Vagina (tissue), 2 donors: ENCODE measurements around the gene CCDC150. TPM values are rescaled to one million over a fixed set of nuclear protein-coding genes. Genes with fewer than 3 reads are reported as not detected.
"Not testable (repeated sequence)": the region's sequence is repeated elsewhere in the genome, so short reads cannot be mapped to it uniquely, and the experiment has no call there.

Source experiments
- DNase-seq, 2 donors: peaks; one replicate each; pipeline ENCODE4 v3.0.0-alpha.2; 2017; ENCODE audit errors: extremely low spot score in 2 of 2
- H3K27ac ChIP-seq: fragments of 200-600 bp; sonication (generic); one replicate; pipeline ENCODE4 v1.5.1; 2019
- H3K27me3 ChIP-seq: fragments of 200-600 bp; sonication (generic); one replicate; pipeline ENCODE4 v1.5.1; 2019
- H3K36me3 ChIP-seq, 2 donors: fragments of 200-600 bp; sonication (generic); one replicate each; pipeline ENCODE4 v1.5.1; 2017 to 2019
- H3K4me1 ChIP-seq: fragments of 200-600 bp; sonication (generic); one replicate; pipeline ENCODE4 v1.5.1; 2019
- H3K4me3 ChIP-seq, 2 donors: fragments of 200-600 bp; sonication (generic); 1 replicate in 1 of 2; 2 replicates in 1 of 2; pipeline ENCODE4 v1.5.1; 2016 to 2019
- H3K9me3 ChIP-seq: fragments of 200-600 bp; sonication (generic); one replicate; pipeline ENCODE4 v1.5.1; 2019
- CTCF ChIP-seq, 3 experiments: fragments of 450-650 bp in 2 of 3; fragments of 200-600 bp in 1 of 3; sonication (generic) in 1 of 3; IDR thresholded peaks; one replicate each; pipeline ENCODE4 v1.5.1; 2017 to 2019; ENCODE audit warnings: antibody characterized with exemption in 3 of 3, mild to moderate bottlenecking in 2 of 3, moderate library complexity in 2 of 3
- POLR2A ChIP-seq, 2 donors: fragments of 450-650 bp; IDR thresholded peaks; one replicate each; pipeline ENCODE4 v1.6.1; 2017; ENCODE audit warnings: antibody characterized with exemption in 2 of 2, mild to moderate bottlenecking in 2 of 2, moderate library complexity in 2 of 2
- POLR2AphosphoS5 ChIP-seq, 2 donors: sonication (generic); formaldehyde crosslinking; IDR thresholded peaks; one replicate each; pipeline ENCODE4 v1.9.0; 2017; ENCODE audit warnings: antibody characterized with exemption in 2 of 2, mild to moderate bottlenecking in 2 of 2, low read depth in 1 of 2; ENCODE audit not compliant: insufficient read depth in 1 of 2
- intact Hi-C: fragments of 100-400 bp; cut with DNase I; formaldehyde crosslinking; loops from one replicate; pipeline ENCODE4 v1.15.1; 2023
- total RNA-seq: library from RNA; depleted of rRNA; stranded (reverse); fragments of >200 nt; gene quantifications from one replicate; pipeline ENCODE4 v1.2.3, GENCODE V29; 2016

Gene CCDC150
- total RNA-seq, 1 donor from 2014 or later: 3.9 TPM

GRCh38 chr2:196679368-196679767 is 39.9 kb downstream of the CCDC150 start:
- Histone ChIP-seq H3K9me3 (no peaks in the 10 kb centered on the region), H3K4me3 (no peak overlapping the region), H3K27me3 (no peaks in the 10 kb centered on the region), H3K27ac (no peak overlapping the region), H3K4me1 (no peaks in the 10 kb centered on the region), H3K36me3 (no peaks in the 10 kb centered on the region)
- DNase-seq: no peak
- intact Hi-C loops: no loop called here
- TF ChIP-seq POLR2A (IDR thresholded peaks at IDR 0.05): no peak
- no peak for TF ChIP-seq POLR2AphosphoS5 (IDR thresholded peaks at IDR 0.05; ENCODE audit: insufficient read depth in 1 of 2, low read depth in 1 of 2)
- TF ChIP-seq CTCF (IDR thresholded peaks at IDR 0.05): no peak

GRCh38 chr2:196681510-196681909 is 42.0 kb downstream of the CCDC150 start:
- H3K4me3 ChIP-seq: no peak overlapping the region
- intact Hi-C loops: no loop called here
- DNase-seq: no peak
- peaks cover 6% of the 10 kb centered on the region for H3K9me3 ChIP-seq
- no peaks in the 10 kb centered on the region for H3K36me3 ChIP-seq
- H3K27ac ChIP-seq: no peak overlapping the region
- H3K27me3 ChIP-seq: no peaks in the 10 kb centered on the region
- H3K4me1 ChIP-seq: no peaks in the 10 kb centered on the region
- TF ChIP-seq CTCF (IDR thresholded peaks at IDR 0.05) (no peak), POLR2AphosphoS5 (IDR thresholded peaks at IDR 0.05; ENCODE audit: insufficient read depth in 1 of 2, low read depth in 1 of 2) (no peak), POLR2A (IDR thresholded peaks at IDR 0.05) (no peak)

- H3K27me3 ChIP-seq: no peaks in the 10 kb centered on the region
- H3K4me3 ChIP-seq: no peak overlapping the region
- no peaks in the 10 kb centered on the region for H3K4me1 ChIP-seq
- intact Hi-C loops: no loop called here
- H3K36me3 ChIP-seq: no peaks in the 10 kb centered on the region
- no peak overlapping the region for H3K27ac ChIP-seq
- DNase-seq: no peak
- H3K9me3 ChIP-seq: peaks cover 6% of the 10 kb centered on the region
- TF ChIP-seq CTCF (IDR thresholded peaks at IDR 0.05): no peak
- TF ChIP-seq POLR2AphosphoS5 (IDR thresholded peaks at IDR 0.05; ENCODE audit: insufficient read depth in 1 of 2, low read depth in 1 of 2): no peak
- TF ChIP-seq POLR2A (IDR thresholded peaks at IDR 0.05): no peak
These were observed 46.3 kb downstream of the CCDC150 start for GRCh38 chr2:196685792-196686191.

GRCh38 chr2:196686737-196687136 is 47.2 kb downstream of the CCDC150 start:
- DNase-seq, intact Hi-C loops, H3K36me3 ChIP-seq, H3K27ac ChIP-seq, H3K4me1 ChIP-seq, H3K4me3 ChIP-seq, H3K27me3 ChIP-seq, H3K9me3 ChIP-seq: not testable (repeated sequence)

GRCh38 chr2:196696423-196697079 is 57.0 kb downstream of the CCDC150 start:
- DNase-seq: no peak
- H3K36me3 ChIP-seq: no peaks in the 10 kb centered on the region
- intact Hi-C loops: no loop called here
- H3K4me1 ChIP-seq: no peaks in the 10 kb centered on the region
- H3K9me3 ChIP-seq: no peaks in the 10 kb centered on the region
- H3K4me3 ChIP-seq: no peak overlapping the region
- H3K27me3 ChIP-seq: no peaks in the 10 kb centered on the region
- TF ChIP-seq CTCF (IDR thresholded peaks at IDR 0.05): no peak
- no peak for TF ChIP-seq POLR2AphosphoS5 (IDR thresholded peaks at IDR 0.05; ENCODE audit: insufficient read depth in 1 of 2, low read depth in 1 of 2)
- no peak for TF ChIP-seq POLR2A (IDR thresholded peaks at IDR 0.05)
- H3K27ac ChIP-seq: no peak overlapping the region
